ENCODE data around the gene RIF1. TPM values are rescaled to one million over a fixed set of nuclear protein-coding genes. Genes with fewer than 3 reads are reported as not detected.

The RIF1 gene
- total RNA-seq, 2 donors from 2014 or later = 62.3 to 75.9 TPM

GRCh38 chr2:151522556-151522955 is 112.9 kb downstream of the RIF1 start:
- Mint-ChIP-seq H3K27ac (no peak overlapping the region), H3K4me3 (no peak overlapping the region), H3K4me1 (no peaks in the 10 kb centered on the region), H3K27me3 (no peaks in the 10 kb centered on the region), H3K9me3 (no peaks in the 10 kb centered on the region), H3K36me3 (ENCODE audit: low read depth) (no peaks in the 10 kb centered on the region)
- no peak for ATAC-seq (replicated peaks)

- no peaks in the 10 kb centered on the region for H3K36me3 Mint-ChIP-seq (ENCODE audit: low read depth)
- ATAC-seq (replicated peaks) = no peak
- H3K4me3 Mint-ChIP-seq = no peak overlapping the region
- H3K27ac Mint-ChIP-seq = no peak overlapping the region
- H3K9me3 Mint-ChIP-seq = no peaks in the 10 kb centered on the region
- no peaks in the 10 kb centered on the region for H3K27me3 Mint-ChIP-seq
- H3K4me1 Mint-ChIP-seq = no peaks in the 10 kb centered on the region
Measured at GRCh38 chr2:151523850-151524249, 114.1 kb downstream of the RIF1 start.

- Mint-ChIP-seq H3K27ac (no peak overlapping the region), H3K9me3 (no peaks in the 10 kb centered on the region), H3K4me1 (no peaks in the 10 kb centered on the region), H3K27me3 (no peaks in the 10 kb centered on the region), H3K4me3 (no peak overlapping the region), H3K36me3 (ENCODE audit: low read depth) (no peaks in the 10 kb centered on the region)
- no peak for ATAC-seq (replicated peaks)
Measured at GRCh38 chr2:151525821-151526373, 116.2 kb downstream of the RIF1 start.

GRCh38 chr2:151526572-151527090 is 116.9 kb downstream of the RIF1 start:
- no peak for ATAC-seq (replicated peaks)
- Mint-ChIP-seq H3K36me3 (ENCODE audit: low read depth) (no peaks in the 10 kb centered on the region), H3K9me3 (no peaks in the 10 kb centered on the region), H3K4me1 (no peaks in the 10 kb centered on the region), H3K27ac (no peak overlapping the region), H3K27me3 (no peaks in the 10 kb centered on the region), H3K4me3 (no peak overlapping the region)

Other genes with a start within 250 kb of the RIF1 start
- 1 to 10 TPM; 2.5 to 2.9 TPM for gene RBM43, start 148.0 kb upstream of the RIF1 start, total RNA-seq
- 10 to 100 TPM; 15.1 to 24.1 TPM for gene NMI, start 120.2 kb upstream of the RIF1 start, total RNA-seq
- gene TNFAIP6, start 52.3 kb upstream of the RIF1 start, total RNA-seq = not detected